Esophagus squamous epithelium (tissue), 5 donors: ENCODE measurements around the gene PTMS. TPM values are rescaled to one million over a fixed set of nuclear protein-coding genes. Genes with fewer than 3 reads are reported as not detected.

Source experiments
- DNase-seq: peaks from one replicate; lab custom pipeline; 2025; lab: John Stamatoyannopoulos, UW
- H3K27ac ChIP-seq, 4 donors: fragments of 200-600 bp; sonication (generic); one replicate each; pipeline ENCODE4 v1.5.1; 2016 to 2019; ENCODE audit warnings: mild to moderate bottlenecking in 1 of 4
- H3K27me3 ChIP-seq, 4 donors: fragments of 200-600 bp; sonication (generic); 1 replicate in 3 of 4; 2 replicates in 1 of 4; pipeline versions ENCODE4 v1.5.1 to v1.6.0; 2017 to 2021; ENCODE audit warnings: antibody characterized with exemption in 1 of 4
- H3K36me3 ChIP-seq, 3 donors: fragments of 200-600 bp; sonication (generic); one replicate each; pipeline ENCODE4 v1.5.1; 2016 to 2019
- H3K4me1 ChIP-seq, 3 donors: fragments of 200-600 bp; sonication (generic); one replicate each; pipeline ENCODE4 v1.5.1; 2017 to 2019
- H3K4me3 ChIP-seq, 4 donors: fragments of 200-600 bp; sonication (generic); 1 replicate in 3 of 4; 2 replicates in 1 of 4; pipeline ENCODE4 v1.5.1; 2016 to 2019; ENCODE audit warnings: mild to moderate bottlenecking in 2 of 4, moderate library complexity in 1 of 4
- H3K9me3 ChIP-seq, 3 donors: fragments of 200-600 bp; sonication (generic); one replicate each; pipeline ENCODE4 v1.5.1; 2016 to 2019
- POLR2A ChIP-seq, 4 donors: fragments of 450-650 bp; IDR thresholded peaks; one replicate each; pipeline ENCODE4 v1.6.1; 2017; ENCODE audit warnings: antibody characterized with exemption in 4 of 4, mild to moderate bottlenecking in 4 of 4, moderate library complexity in 3 of 4
- WGBS, 2 donors: methylation state at CpG; one replicate each; pipeline ENCODE4 v1.1.5; 2018; 5-methylcytosine and 5-hydroxymethylcytosine counted together
- intact Hi-C: fragments of 100-400 bp; cut with DNase I; formaldehyde crosslinking; loops from one replicate; pipeline ENCODE4 v1.15.0; 2022
- total RNA-seq, 4 donors: library from RNA; depleted of rRNA; stranded (reverse); fragments of >200 nt; gene quantifications; one replicate each; pipeline ENCODE4 v1.1.0, GENCODE V29; 2016
- TF ChIP-seq, protein P1 (sequence below), 6 experiments: fragments of 450-650 bp in 4 of 6; fragments of 200-600 bp in 2 of 6; sonication (generic) in 2 of 6; IDR thresholded peaks; one replicate each; pipeline ENCODE4 v1.5.1; 2016 to 2019; ENCODE audit warnings: antibody characterized with exemption in 6 of 6, mild to moderate bottlenecking in 4 of 6, moderate library complexity in 4 of 6
- donor health status: DM: yes; HTN: yes; CAD: no.

The PTMS gene
- total RNA-seq, 4 donors from 2014 or later = 78.2 to 149 (median 123) TPM

DNA sequence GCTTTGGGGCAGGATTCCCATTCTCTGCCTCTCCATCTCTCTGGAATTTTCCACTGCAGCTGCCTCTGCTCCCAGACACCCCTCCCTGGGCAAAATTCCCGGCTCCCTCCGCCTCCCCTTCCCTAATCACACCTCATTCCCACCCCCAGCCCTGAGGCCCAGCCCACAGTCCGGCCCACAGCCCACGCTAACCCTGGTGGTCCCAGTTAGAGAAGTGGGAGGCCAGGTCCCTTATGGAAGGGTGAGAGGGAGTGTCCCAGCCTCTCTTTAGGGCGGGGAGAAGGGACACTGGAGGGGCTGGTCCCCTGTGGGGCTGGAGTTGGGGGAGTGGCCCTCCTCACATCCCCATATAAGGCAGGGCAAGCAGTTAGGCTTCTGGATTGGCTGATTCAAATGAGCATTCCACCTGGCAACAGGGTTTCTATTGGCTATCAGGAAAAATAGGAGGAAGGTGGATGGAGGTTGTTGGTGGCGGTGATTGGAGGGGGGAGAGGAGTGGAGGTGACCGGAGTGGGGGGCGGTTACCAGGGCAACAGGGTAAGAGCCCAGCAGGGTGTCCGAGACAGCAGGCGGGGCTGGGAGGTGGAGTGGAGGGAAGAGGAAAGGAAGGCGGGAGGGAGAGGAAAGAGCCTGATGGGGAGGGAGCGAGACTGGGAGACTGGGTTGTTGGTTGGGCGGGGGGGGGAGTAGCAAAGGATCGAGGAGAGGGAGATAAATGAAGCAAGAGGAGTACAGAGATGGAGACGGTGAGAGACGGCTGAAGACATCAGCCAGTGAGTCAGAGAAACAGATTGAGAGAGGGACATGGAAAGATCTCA, 1.9 kb upstream of the PTMS start:
- Histone ChIP-seq H3K9me3 (no peaks in the 10 kb centered on the region), H3K36me3 (no peaks in the 10 kb centered on the region), H3K27ac (peak overlapping the region; percentile 95 to 99 (median 98)), H3K4me1 (peaks cover 29 to 57% (median 36%) of the 10 kb centered on the region in 3 donors), H3K27me3 (no peaks in the 10 kb centered on the region), H3K4me3 (peak overlapping the region; percentile 15 to 85 (median 66))
- 1 to 6% methylated on average over 9 to 13 of the region's 16 CpGs for WGBS, 2 donors
- intact Hi-C loops = no loop called here
- TF ChIP-seq POLR2A (IDR thresholded peaks at IDR 0.05) = peak in 1 of 4 donors; percentile 5
- TF ChIP-seq, protein P1, sequence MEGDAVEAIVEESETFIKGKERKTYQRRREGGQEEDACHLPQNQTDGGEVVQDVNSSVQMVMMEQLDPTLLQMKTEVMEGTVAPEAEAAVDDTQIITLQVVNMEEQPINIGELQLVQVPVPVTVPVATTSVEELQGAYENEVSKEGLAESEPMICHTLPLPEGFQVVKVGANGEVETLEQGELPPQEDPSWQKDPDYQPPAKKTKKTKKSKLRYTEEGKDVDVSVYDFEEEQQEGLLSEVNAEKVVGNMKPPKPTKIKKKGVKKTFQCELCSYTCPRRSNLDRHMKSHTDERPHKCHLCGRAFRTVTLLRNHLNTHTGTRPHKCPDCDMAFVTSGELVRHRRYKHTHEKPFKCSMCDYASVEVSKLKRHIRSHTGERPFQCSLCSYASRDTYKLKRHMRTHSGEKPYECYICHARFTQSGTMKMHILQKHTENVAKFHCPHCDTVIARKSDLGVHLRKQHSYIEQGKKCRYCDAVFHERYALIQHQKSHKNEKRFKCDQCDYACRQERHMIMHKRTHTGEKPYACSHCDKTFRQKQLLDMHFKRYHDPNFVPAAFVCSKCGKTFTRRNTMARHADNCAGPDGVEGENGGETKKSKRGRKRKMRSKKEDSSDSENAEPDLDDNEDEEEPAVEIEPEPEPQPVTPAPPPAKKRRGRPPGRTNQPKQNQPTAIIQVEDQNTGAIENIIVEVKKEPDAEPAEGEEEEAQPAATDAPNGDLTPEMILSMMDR (IDR thresholded peaks at IDR 0.05) = no peak
- DNase-seq = no peak

DNA sequence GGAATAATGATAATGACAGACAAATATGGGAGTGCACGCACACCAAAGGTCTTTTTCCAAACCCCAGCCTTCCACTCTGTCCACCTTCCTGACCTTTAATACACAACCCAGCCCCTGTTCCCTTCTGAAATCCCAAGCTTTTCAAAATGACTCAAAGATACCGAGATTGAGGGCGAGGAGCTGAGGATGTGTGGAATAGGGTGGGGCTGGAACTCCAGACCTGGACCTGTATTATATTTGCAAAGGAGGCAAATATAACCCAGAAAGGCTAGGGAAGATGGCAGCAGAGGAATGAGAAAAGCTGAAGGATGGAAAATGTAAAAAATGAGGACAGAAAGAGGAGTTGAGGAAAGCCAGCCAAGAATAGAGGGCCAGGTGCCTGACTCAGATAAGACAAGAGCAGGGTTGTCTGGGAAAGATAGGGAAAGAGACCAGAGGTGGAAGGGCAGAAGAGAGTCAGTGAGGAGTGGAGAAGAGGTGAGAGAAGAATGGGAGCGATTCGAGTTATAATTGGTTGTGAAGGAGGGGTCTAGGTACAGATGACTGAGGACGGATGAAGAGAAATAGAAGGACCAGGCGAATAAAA, 1.0 kb upstream of the PTMS start:
- intact Hi-C loops = no loop called here
- TF ChIP-seq, protein P1 (IDR thresholded peaks at IDR 0.05) = no peak
- TF ChIP-seq POLR2A (IDR thresholded peaks at IDR 0.05) = no peak
- no peak for DNase-seq
- peak overlapping the region; percentile 73 to 85 (median 84) for H3K4me3 ChIP-seq
- peaks cover 38 to 66% (median 38%) of the 10 kb centered on the region in 3 donors for H3K4me1 ChIP-seq
- 16 to 20% methylated on average over 7 of the region's 7 CpGs for WGBS, 2 donors
- H3K36me3 ChIP-seq = peaks cover 0 to 6% (median 4%) of the 10 kb centered on the region in 3 donors
- H3K27me3 ChIP-seq = no peaks in the 10 kb centered on the region
- peak overlapping the region; percentile 95 to 99 (median 98) for H3K27ac ChIP-seq
- no peaks in the 10 kb centered on the region for H3K9me3 ChIP-seq

DNA sequence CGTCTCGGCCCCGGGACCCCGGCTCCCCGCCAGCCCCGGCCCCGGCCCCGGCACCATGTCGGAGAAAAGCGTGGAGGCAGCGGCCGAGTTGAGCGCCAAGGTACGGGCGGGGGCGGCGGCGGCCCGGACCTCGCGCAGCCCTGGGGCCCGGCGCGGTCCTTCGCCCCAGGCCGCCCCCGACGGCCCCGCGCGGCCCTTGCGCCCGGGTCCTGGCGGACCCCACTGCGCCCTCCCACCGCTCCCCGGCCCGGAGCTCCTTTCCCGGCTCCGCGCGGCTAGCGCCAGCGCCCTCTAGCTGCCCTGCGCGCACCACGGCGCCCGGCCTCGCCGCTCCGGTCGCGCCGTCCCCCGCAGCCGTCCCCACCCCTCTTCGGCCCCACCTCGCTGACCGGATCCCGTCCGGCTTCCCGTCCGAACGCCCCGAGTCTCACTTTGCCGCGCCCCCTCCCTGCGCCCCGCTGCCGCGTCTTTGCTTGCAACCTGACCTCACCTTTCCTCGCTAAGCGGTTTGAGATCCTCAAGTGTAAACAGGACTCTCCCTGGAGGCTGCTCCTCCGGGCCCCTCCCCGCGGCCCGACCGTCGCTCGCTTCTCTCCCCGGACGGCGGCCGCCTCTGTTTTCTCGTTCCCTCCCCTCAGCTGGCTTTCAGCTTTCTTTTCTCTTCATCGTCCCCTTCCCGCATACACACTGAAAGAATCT, 637 bp downstream of the PTMS start:
- TF ChIP-seq, protein P1 (IDR thresholded peaks at IDR 0.05) = peak; percentile 49 to 86 (median 78)
- peak in 1 of 4 donors; percentile 15 for TF ChIP-seq POLR2A (IDR thresholded peaks at IDR 0.05)
- 0% methylated on average over 16 to 20 of the region's 88 CpGs for WGBS, 2 donors
- Histone ChIP-seq H3K4me3 (peak overlapping the region; percentile 73 to 85 (median 84)), H3K27me3 (no peaks in the 10 kb centered on the region), H3K9me3 (no peaks in the 10 kb centered on the region), H3K27ac (peak overlapping the region; percentile 95 to 99 (median 98)), H3K36me3 (peaks cover 4 to 21% (median 4%) of the 10 kb centered on the region in 3 donors), H3K4me1 (peaks cover 49 to 83% (median 50%) of the 10 kb centered on the region in 3 donors)
- intact Hi-C loops = no loop called here
- DNase-seq = no peak

DNA sequence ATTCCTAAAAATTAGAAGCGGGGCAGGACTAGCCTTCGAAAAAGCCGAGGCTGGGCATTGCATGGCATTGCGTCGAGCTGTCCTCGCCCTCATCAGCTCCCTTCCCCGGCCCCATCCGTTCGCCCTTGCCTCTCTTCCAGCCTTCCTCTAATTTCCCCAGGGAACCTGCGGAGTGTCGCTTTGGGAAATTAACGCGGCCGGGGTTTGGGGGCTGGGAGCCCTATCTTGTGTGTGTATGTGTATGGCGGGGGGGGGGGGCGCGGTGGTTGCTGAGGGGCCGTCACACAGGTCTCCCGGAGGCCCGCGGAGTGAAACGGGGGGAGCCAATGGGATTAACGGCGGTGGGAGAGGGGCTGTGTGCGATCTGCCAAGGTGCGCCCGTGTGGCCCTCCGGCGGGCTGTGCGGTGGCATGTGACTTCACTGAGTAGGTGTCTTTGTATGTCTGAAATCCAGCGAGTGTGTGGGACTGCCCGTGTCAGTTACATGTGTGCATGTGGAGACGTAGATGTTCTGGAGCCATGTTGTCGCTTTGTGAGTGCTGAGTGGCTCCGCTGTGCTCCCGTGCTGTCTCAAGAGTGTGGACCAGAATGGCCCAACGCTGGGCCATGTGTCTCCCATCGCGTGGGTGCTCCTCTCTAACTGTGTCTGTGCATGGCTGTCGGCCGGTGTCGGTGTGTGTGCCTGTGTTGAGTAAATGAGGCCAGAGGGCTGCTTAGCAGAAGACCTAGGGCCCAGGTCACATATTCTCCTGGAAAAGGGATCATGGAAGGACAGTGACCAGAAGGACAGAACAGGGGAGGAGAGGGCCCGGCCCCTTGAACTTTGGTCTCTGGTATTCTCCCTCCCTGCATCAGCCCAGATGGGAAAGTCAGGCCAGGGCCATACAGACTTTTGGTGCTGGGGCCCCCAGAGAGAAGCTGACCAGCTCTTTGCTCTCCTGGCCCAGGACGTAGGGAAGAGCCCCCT, 1.5 kb downstream of the PTMS start:
- intact Hi-C loops = no loop called here
- peaks cover 4 to 21% (median 4%) of the 10 kb centered on the region in 3 donors for H3K36me3 ChIP-seq
- TF ChIP-seq, protein P1 (IDR thresholded peaks at IDR 0.05) = no peak
- no peak for TF ChIP-seq POLR2A (IDR thresholded peaks at IDR 0.05)
- peak overlapping the region; percentile 95 to 99 (median 98) for H3K27ac ChIP-seq
- peak overlapping the region; percentile 73 to 85 (median 84) for H3K4me3 ChIP-seq
- no peak for DNase-seq
- no peaks in the 10 kb centered on the region for H3K27me3 ChIP-seq
- no peaks in the 10 kb centered on the region for H3K9me3 ChIP-seq
- H3K4me1 ChIP-seq = peaks cover 51 to 90% (median 52%) of the 10 kb centered on the region in 3 donors
- WGBS, 2 donors = 5 to 11% methylated on average over 17 to 29 of the region's 44 CpGs
